Measurements from ENCODE around the gene ARRDC4.

ARRDC4 gene

DNA sequence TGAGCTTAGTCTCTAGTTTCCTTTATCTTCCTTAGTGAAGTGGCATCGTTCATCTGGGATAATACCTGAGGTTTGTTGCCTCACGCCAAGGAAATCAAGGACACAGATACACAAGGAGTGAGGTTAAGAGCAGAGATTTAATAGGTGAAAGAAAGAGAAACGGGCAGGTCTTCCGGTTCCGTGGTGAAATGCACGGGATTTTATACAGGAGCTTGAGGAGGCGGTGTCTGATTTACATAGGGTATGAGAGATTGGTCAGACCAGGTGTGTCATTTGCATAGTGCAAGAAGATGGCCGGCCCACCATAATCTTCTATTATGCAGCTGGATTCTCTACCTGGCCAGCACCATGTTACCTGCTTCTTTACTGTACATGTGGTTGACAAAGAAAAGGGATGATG, 17.2 kb downstream of the ARRDC4 start:
- no peaks in the 10 kb centered on the region for H3F3A ChIP-seq (ENCODE audit: low read depth)
- H3K79me2 ChIP-seq (ENCODE audit: insufficient read depth, low read length) = no peaks in the 10 kb centered on the region
- peaks cover 17% of the 10 kb centered on the region for H3K4me1 ChIP-seq (ENCODE audit: insufficient read depth, low read length, poor library complexity, severe bottlenecking)
- H3K27me3 ChIP-seq (ENCODE audit: insufficient read depth, low read length, poor library complexity, severe bottlenecking) = no peaks in the 10 kb centered on the region
- peaks cover 4% of the 10 kb centered on the region; the same call in 1 of the 2 replicates for H3K36me3 ChIP-seq (ENCODE audit: insufficient read depth, low read length)
- H3K9me3 ChIP-seq (ENCODE audit: insufficient read depth, low read depth, low read length) = no peaks in the 10 kb centered on the region
- H4K20me1 ChIP-seq (ENCODE audit: insufficient read depth, low read length, poor library complexity, severe bottlenecking) = no peaks in the 10 kb centered on the region
- no peak overlapping the region for H3K9ac ChIP-seq (ENCODE audit: low read depth, low read length, poor library complexity, severe bottlenecking)
- no peak overlapping the region for H2AFZ ChIP-seq (ENCODE audit: low read length)
- no peak overlapping the region for H3K4me3 ChIP-seq (ENCODE audit: low read length, poor library complexity, severe bottlenecking)
- no peak for TF ChIP-seq EZH2phosphoT487 (IDR thresholded peaks at IDR 0.05; ENCODE audit: borderline replicate concordance)
- TF ChIP-seq, protein P1, sequence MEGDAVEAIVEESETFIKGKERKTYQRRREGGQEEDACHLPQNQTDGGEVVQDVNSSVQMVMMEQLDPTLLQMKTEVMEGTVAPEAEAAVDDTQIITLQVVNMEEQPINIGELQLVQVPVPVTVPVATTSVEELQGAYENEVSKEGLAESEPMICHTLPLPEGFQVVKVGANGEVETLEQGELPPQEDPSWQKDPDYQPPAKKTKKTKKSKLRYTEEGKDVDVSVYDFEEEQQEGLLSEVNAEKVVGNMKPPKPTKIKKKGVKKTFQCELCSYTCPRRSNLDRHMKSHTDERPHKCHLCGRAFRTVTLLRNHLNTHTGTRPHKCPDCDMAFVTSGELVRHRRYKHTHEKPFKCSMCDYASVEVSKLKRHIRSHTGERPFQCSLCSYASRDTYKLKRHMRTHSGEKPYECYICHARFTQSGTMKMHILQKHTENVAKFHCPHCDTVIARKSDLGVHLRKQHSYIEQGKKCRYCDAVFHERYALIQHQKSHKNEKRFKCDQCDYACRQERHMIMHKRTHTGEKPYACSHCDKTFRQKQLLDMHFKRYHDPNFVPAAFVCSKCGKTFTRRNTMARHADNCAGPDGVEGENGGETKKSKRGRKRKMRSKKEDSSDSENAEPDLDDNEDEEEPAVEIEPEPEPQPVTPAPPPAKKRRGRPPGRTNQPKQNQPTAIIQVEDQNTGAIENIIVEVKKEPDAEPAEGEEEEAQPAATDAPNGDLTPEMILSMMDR (conservative IDR thresholded peaks at IDR 0.05; ENCODE audit: low read length) = no peak
- H3K4me2 ChIP-seq (ENCODE audit: low read depth, low read length, poor library complexity, severe bottlenecking) = no peak overlapping the region
- no peaks in the 10 kb centered on the region for H3K9me2 ChIP-seq (replicated peaks; ENCODE audit: low read depth, low read length)

DNA sequence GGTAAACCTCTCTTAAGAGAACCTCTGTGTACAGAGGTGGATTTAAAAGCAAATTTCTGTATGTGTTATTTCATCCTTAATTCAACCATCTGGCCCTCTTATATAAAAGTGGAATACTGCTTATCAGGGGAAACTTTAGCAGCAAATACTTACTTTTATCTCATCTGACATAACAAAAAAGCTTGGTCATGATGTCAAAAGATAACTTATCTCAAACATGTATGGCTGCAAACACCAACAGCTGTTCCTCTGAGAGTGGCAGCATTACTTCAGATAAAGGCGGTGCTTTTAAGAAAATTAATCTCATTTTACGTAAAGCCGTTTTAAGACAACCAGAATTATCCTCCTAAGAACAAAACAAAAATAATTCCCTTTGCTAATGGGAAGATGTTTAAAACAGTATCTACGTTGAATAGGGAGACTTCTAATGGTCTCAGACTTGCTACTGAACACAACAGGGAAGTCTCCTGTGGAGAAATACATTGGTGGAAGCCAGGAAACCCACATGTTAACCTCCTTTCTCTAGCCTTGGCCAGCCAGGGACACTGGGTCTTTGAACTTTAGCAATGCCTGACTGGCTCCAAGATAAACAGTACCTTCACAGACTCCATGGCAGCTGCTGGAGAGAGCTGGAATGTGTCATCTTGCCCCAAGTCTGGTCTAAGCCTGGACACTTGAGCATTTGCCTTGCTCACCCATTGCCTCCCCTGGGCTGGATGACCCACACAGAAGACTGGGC, 18.1 kb downstream of the ARRDC4 start:
- no peaks in the 10 kb centered on the region for H3K36me3 ChIP-seq (ENCODE audit: insufficient read depth, low read length)
- H3K4me1 ChIP-seq (ENCODE audit: insufficient read depth, low read length, poor library complexity, severe bottlenecking) = peaks cover 20% of the 10 kb centered on the region
- H3K9me3 ChIP-seq (ENCODE audit: insufficient read depth, low read depth, low read length) = no peaks in the 10 kb centered on the region
- no peaks in the 10 kb centered on the region for H4K20me1 ChIP-seq (ENCODE audit: insufficient read depth, low read length, poor library complexity, severe bottlenecking)
- H3K4me2 ChIP-seq (ENCODE audit: low read depth, low read length, poor library complexity, severe bottlenecking) = no peak overlapping the region
- H3K4me3 ChIP-seq (ENCODE audit: low read length, poor library complexity, severe bottlenecking) = no peak overlapping the region
- H3K79me2 ChIP-seq (ENCODE audit: insufficient read depth, low read length) = no peaks in the 10 kb centered on the region
- no peaks in the 10 kb centered on the region for H3F3A ChIP-seq (ENCODE audit: low read depth)
- H2AFZ ChIP-seq (ENCODE audit: low read length) = peak overlapping the region; percentile 27
- TF ChIP-seq, protein P1 (conservative IDR thresholded peaks at IDR 0.05; ENCODE audit: low read length) = no peak
- TF ChIP-seq EZH2phosphoT487 (IDR thresholded peaks at IDR 0.05; ENCODE audit: borderline replicate concordance) = no peak
- no peaks in the 10 kb centered on the region for H3K9me2 ChIP-seq (replicated peaks; ENCODE audit: low read depth, low read length)
- H3K9ac ChIP-seq (ENCODE audit: low read depth, low read length, poor library complexity, severe bottlenecking) = no peak overlapping the region
- H3K27me3 ChIP-seq (ENCODE audit: insufficient read depth, low read length, poor library complexity, severe bottlenecking) = no peaks in the 10 kb centered on the region

DNA sequence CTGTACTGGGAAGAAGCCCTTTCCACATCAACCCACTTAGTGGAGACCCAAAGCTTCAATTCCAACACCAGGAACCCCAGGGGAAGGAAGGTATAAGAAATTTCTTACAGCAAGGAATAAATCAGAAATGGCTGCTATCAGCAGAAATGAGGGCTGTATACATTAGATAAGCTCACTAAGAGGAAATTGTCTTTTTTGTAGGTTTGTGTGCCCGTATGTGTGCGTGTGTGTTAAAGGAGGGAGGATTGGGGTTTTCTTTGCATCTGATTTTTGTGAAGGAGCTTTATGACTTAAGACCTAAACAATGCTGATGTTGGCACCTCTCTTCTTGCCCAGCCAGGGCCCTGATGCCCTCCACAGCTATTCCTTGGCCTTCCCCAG, 18.6 kb downstream of the ARRDC4 start:
- Histone ChIP-seq H3K36me3 (ENCODE audit: insufficient read depth, low read length) (no peaks in the 10 kb centered on the region), H3K9ac (ENCODE audit: low read depth, low read length, poor library complexity, severe bottlenecking) (no peak overlapping the region), H3K79me2 (ENCODE audit: insufficient read depth, low read length) (no peaks in the 10 kb centered on the region), H3K4me3 (ENCODE audit: low read length, poor library complexity, severe bottlenecking) (no peak overlapping the region), H3K4me2 (ENCODE audit: low read depth, low read length, poor library complexity, severe bottlenecking) (no peak overlapping the region), H3K9me3 (ENCODE audit: insufficient read depth, low read depth, low read length) (no peaks in the 10 kb centered on the region), H2AFZ (ENCODE audit: low read length) (peak overlapping the region; percentile 18), H4K20me1 (ENCODE audit: insufficient read depth, low read length, poor library complexity, severe bottlenecking) (no peaks in the 10 kb centered on the region), H3K9me2 (replicated peaks; ENCODE audit: low read depth, low read length) (no peaks in the 10 kb centered on the region), H3K4me1 (ENCODE audit: insufficient read depth, low read length, poor library complexity, severe bottlenecking) (peaks cover 24% of the 10 kb centered on the region), H3F3A (ENCODE audit: low read depth) (no peaks in the 10 kb centered on the region), H3K27me3 (ENCODE audit: insufficient read depth, low read length, poor library complexity, severe bottlenecking) (no peaks in the 10 kb centered on the region)
- TF ChIP-seq EZH2phosphoT487 (IDR thresholded peaks at IDR 0.05; ENCODE audit: borderline replicate concordance) = no peak
- TF ChIP-seq, protein P1 (conservative IDR thresholded peaks at IDR 0.05; ENCODE audit: low read length) = no peak
